Ovary (tissue), 9 donors: Measurements from ENCODE around the gene WWOX. TPM values are rescaled to one million over a fixed set of nuclear protein-coding genes. Genes with fewer than 3 reads are reported as not detected.
A peak's percentile ranks its signal among the peaks of the same experiment; 100 is the strongest.

Source experiments
- DNase-seq, 5 donors: peaks; one replicate each; pipeline ENCODE4 v3.0.0-alpha.2; 2019 to 2020
- H3K27ac ChIP-seq, 2 donors: fragments of 200-600 bp; one replicate each; pipeline versions ENCODE4 v1.5.1 to v1.8.0; 2019 to 2022
- H3K27me3 ChIP-seq: fragments of 200-600 bp; one replicate; pipeline ENCODE4 v1.8.0; 2022
- H3K36me3 ChIP-seq: fragments of 200-600 bp; sonication (generic); one replicate; pipeline ENCODE4 v1.5.1; 2019
- H3K4me1 ChIP-seq: one replicate; pipeline ENCODE4 v1.8.1; 2013; ENCODE audit warnings: mild to moderate bottlenecking, moderate library complexity; ENCODE audit not compliant: insufficient read depth
- H3K4me3 ChIP-seq: fragments of 200-600 bp; sonication (generic); one replicate; pipeline ENCODE4 v1.5.1; 2017
- H3K9me3 ChIP-seq, 2 donors: fragments of 200-600 bp in 1 of 2; sonication (generic) in 1 of 2; one replicate each; pipeline versions ENCODE4 v1.5.1 to v1.8.1; 2013 to 2019; ENCODE audit warnings: mild to moderate bottlenecking in 1 of 2, moderate library complexity in 1 of 2
- EP300 ChIP-seq: sonication (generic); formaldehyde crosslinking; IDR thresholded peaks from one replicate; pipeline ENCODE4 v1.6.1; 2017; ENCODE audit warnings: antibody characterized with exemption
- POLR2A ChIP-seq: fragments of 450-650 bp; IDR thresholded peaks from one replicate; pipeline ENCODE4 v1.6.1; 2017; ENCODE audit warnings: antibody characterized with exemption, mild to moderate bottlenecking, moderate library complexity
- WGBS, 3 donors: extraction: QIAGEN DNeasy Blood & Tissue Kit in 1 of 3; methylation state at CpG; one replicate each; pipeline versions ENCODE4 v1.1.5 to v1.1.7; 2013 to 2017; 5-methylcytosine and 5-hydroxymethylcytosine counted together
- intact Hi-C, 4 donors: fragments of 100-400 bp; cut with DNase I; formaldehyde crosslinking; loops; one replicate each; pipeline versions ENCODE4 v1.11.0 to v1.15.1; 2022 to 2023
- polyA plus RNA-seq, 2 donors: library from polyadenylated mRNA; stranded (reverse); fragments of 200-250 nt in 1 of 2; fragments of 350-450 nt in 1 of 2; fragmentation: Illumina TruSeq in 1 of 2; extraction: RNeasy Lipid Tissue Mini Kit (QIAGEN cat#74804) in 1 of 2; gene quantifications; one replicate each; pipeline ENCODE4 v1.2.3, GENCODE V29; 2013 to 2014
- total RNA-seq, 7 donors: library from RNA; depleted of rRNA in 2 of 7; stranded (reverse); fragments of >200 nt in 2 of 7; fragmentation: NEBNext Ultra II Directional in 3 of 7; extraction: Animal tissue kit (Norgen Biotek cat#: 25700) in 3 of 7; gene quantifications; one replicate each; pipeline versions ENCODE4 v1.1.0 to v1.2.4, GENCODE V29; 2016 to 2023
- TF ChIP-seq, protein P1 (sequence below), 3 donors: fragments of 450-650 bp in 2 of 3; fragments of 200-600 bp in 1 of 3; IDR thresholded peaks; one replicate each; pipeline versions ENCODE4 v1.5.1 to v1.8.0; 2016 to 2022; ENCODE audit warnings: antibody characterized with exemption in 3 of 3, mild to moderate bottlenecking in 1 of 3
- donor health status: DM: no; HTN: no; CAD: no; lungs with moderate emphysema.
- donor health status: DM: no; HTN: no; CAD: no.
- donor health status: Bipolar disorder and iron deficiency.
- donor health status: DM: yes; HTN: yes; CAD: no.
- donor health status: DM: no; HTN: no; CAD: no.
- donor health status: DM: yes; HTN: yes; CAD: no.

The WWOX gene
- total and polyA plus RNA-seq, 9 donors: 11.0 to 40.5 (median 25.2) TPM

DNA sequence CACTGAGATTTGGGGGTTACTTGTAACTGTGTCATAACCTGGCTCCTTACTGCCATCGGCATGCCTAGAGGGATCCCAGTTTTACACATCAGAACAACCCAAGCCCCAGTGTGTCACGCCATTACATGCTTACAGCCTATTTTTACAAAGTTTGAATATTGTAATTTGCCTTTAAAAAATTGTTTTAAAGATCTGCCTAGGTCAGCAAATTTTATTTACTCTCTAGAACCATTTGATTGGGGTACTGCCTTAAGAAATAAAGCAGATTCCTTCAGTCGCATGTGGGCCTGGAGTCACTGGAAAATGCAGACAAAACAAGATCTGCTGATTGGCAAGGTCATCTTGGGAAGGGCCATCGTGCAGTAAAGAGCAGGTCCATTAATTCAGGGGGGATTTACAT is 566.9 kb downstream of the WWOX start:
- Histone ChIP-seq H3K4me3 (no peak overlapping the region), H3K4me1 (peaks cover 5% of the 10 kb centered on the region), H3K36me3 (no peaks in the 10 kb centered on the region), H3K27me3 (no peaks in the 10 kb centered on the region), H3K27ac (no peak overlapping the region), H3K9me3 (no peaks in the 10 kb centered on the region)
- intact Hi-C loops: no loop called here
- TF ChIP-seq EP300 (no peak), POLR2A (no peak)
- TF ChIP-seq, protein P1, sequence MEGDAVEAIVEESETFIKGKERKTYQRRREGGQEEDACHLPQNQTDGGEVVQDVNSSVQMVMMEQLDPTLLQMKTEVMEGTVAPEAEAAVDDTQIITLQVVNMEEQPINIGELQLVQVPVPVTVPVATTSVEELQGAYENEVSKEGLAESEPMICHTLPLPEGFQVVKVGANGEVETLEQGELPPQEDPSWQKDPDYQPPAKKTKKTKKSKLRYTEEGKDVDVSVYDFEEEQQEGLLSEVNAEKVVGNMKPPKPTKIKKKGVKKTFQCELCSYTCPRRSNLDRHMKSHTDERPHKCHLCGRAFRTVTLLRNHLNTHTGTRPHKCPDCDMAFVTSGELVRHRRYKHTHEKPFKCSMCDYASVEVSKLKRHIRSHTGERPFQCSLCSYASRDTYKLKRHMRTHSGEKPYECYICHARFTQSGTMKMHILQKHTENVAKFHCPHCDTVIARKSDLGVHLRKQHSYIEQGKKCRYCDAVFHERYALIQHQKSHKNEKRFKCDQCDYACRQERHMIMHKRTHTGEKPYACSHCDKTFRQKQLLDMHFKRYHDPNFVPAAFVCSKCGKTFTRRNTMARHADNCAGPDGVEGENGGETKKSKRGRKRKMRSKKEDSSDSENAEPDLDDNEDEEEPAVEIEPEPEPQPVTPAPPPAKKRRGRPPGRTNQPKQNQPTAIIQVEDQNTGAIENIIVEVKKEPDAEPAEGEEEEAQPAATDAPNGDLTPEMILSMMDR (IDR thresholded peaks at IDR 0.05): no peak
- WGBS, 3 donors: 77 to 83% (median 80%) methylated on average over 4 of the region's 4 CpGs
- no peak for DNase-seq

DNA sequence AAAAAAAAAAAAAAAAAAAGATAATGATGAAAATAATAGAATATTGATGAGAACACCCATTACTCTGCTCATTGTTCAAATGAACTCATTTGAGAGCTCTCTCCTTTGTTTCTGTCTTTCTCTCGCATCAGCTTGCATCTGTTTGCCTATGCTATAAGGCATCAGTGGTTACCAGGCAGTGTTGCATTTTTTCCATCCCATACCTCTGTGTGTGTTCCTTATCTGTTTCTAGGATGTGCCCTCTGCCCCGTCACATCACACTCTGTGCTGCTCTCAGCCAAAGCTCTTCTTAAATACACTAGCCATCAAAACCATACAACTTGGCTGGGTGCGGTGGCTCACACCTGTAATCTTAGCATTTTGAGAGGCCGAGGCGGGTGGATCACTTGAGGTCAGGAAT is 568.2 kb downstream of the WWOX start:
- WGBS, 3 donors: 89 to 98% (median 97%) methylated on average over 5 of the region's 5 CpGs
- intact Hi-C loops: no loop called here
- Histone ChIP-seq H3K4me1 (peaks cover 5% of the 10 kb centered on the region), H3K36me3 (no peaks in the 10 kb centered on the region), H3K27me3 (no peaks in the 10 kb centered on the region), H3K4me3 (no peak overlapping the region), H3K27ac (no peak overlapping the region), H3K9me3 (no peaks in the 10 kb centered on the region)
- DNase-seq: no peak
- TF ChIP-seq, protein P1 (IDR thresholded peaks at IDR 0.05): no peak
- no peak for TF ChIP-seq EP300
- no peak for TF ChIP-seq POLR2A

DNA sequence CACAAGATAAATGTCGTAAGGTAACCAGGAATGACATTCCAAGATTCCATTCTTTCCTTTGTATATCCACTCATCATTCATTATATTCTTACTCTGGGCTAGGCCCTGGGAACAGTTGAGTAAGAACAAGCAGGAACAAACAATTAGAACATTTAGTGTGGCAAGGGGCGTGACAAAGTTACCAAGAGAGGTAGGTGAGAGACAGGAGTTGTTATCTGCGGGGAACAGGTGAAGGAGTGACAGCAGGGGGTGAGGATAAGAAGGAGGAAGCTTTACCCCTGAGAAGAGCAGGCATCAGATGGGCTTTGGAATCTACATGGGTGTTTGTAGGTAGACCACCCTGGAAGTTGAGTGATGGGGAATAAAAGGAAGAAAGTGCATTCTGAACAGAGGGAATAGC is 568.9 kb downstream of the WWOX start:
- Histone ChIP-seq H3K4me1 (peaks cover 5% of the 10 kb centered on the region), H3K9me3 (no peaks in the 10 kb centered on the region), H3K27me3 (no peaks in the 10 kb centered on the region), H3K4me3 (no peak overlapping the region), H3K36me3 (no peaks in the 10 kb centered on the region), H3K27ac (no peak overlapping the region)
- TF ChIP-seq POLR2A (no peak), EP300 (no peak)
- TF ChIP-seq, protein P1 (IDR thresholded peaks at IDR 0.05): no peak
- intact Hi-C loops: no loop called here
- DNase-seq: no peak
- WGBS, 3 donors: 85 to 98% (median 93%) methylated on average over 3 of the region's 3 CpGs

DNA sequence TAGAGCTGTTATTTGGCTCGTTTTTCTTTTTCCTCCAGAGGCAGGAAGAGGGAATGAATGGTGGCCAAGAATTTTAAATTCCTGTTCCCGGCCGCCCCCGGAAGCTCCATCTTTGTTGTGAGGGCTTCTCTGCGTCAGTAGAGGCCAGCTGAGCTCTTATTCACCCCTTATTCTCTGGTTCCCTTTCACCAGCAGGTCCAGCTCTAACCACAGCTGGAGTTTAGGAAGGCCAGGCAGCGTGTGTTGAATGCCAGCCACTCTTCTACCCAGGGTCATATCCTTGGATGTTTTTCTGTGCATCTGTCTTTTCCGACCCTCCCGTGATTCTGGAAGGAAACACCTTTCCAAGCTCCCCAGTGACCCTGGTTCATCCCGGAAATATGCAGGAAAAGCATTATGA is 570.5 kb downstream of the WWOX start:
- H3K36me3 ChIP-seq: no peaks in the 10 kb centered on the region
- peak overlapping the region in 1 of 2 donors; percentile 18 for H3K27ac ChIP-seq
- peaks cover 5% of the 10 kb centered on the region for H3K4me1 ChIP-seq
- peak; percentile 51 to 76 (median 52) for DNase-seq
- 13 to 23% (median 15%) methylated on average over 9 of the region's 9 CpGs for WGBS, 3 donors
- no peaks in the 10 kb centered on the region for H3K9me3 ChIP-seq
- no peak overlapping the region for H3K4me3 ChIP-seq
- TF ChIP-seq EP300: no peak
- TF ChIP-seq, protein P1 (IDR thresholded peaks at IDR 0.05): no peak
- no peak for TF ChIP-seq POLR2A
- intact Hi-C loops: no loop called here
- no peaks in the 10 kb centered on the region for H3K27me3 ChIP-seq
